ENCODE measurements around the gene MT1B. TPM values are rescaled to one million over a fixed set of nuclear protein-coding genes. Genes with fewer than 3 reads are reported as not detected.

MT1B gene
- total RNA-seq, 1 donor = not detected

- Histone ChIP-seq H3K27ac (ENCODE audit: low read depth, low read length) (no peak overlapping the region), H2AFZ (ENCODE audit: low read length) (no peak overlapping the region), H3K9me3 (ENCODE audit: low read depth, low read length) (no peaks in the 10 kb centered on the region), H3K27me3 (ENCODE audit: insufficient read depth, low read length) (peaks cover under 1% of the 10 kb centered on the region), H3K4me2 (ENCODE audit: insufficient read depth, low read length) (no peak overlapping the region), H4K20me1 (ENCODE audit: insufficient read depth, low read length) (peaks cover 4% of the 10 kb centered on the region), H3K36me3 (ENCODE audit: insufficient read depth, low read length) (no peaks in the 10 kb centered on the region), H3K79me2 (ENCODE audit: insufficient read depth, low read length) (peaks cover 17% of the 10 kb centered on the region), H3K4me3 (ENCODE audit: insufficient read depth, low read length) (no peak overlapping the region), H3K4me1 (ENCODE audit: insufficient read depth, low read length) (peaks cover 21% of the 10 kb centered on the region)
- DNase-seq (ENCODE audit: insufficient read length, low spot score, missing footprints) = no peak
- no peak for TF ChIP-seq CTCF (IDR thresholded peaks at IDR 0.05; ENCODE audit: extremely low read depth, low read depth, low read length)
These were observed 23.0 kb upstream of the MT1B start for GRCh38 chr16:56628486-56629350.

- Histone ChIP-seq H3K4me2 (ENCODE audit: insufficient read depth, low read length) (no peak overlapping the region), H3K4me3 (ENCODE audit: insufficient read depth, low read length) (no peak overlapping the region), H4K20me1 (ENCODE audit: insufficient read depth, low read length) (peaks cover 4% of the 10 kb centered on the region), H2AFZ (ENCODE audit: low read length) (no peak overlapping the region), H3K79me2 (ENCODE audit: insufficient read depth, low read length) (peaks cover 17% of the 10 kb centered on the region), H3K9me3 (ENCODE audit: low read depth, low read length) (no peaks in the 10 kb centered on the region), H3K27ac (ENCODE audit: low read depth, low read length) (no peak overlapping the region), H3K27me3 (ENCODE audit: insufficient read depth, low read length) (peaks cover 2% of the 10 kb centered on the region), H3K36me3 (ENCODE audit: insufficient read depth, low read length) (no peaks in the 10 kb centered on the region), H3K4me1 (ENCODE audit: insufficient read depth, low read length) (peaks cover 21% of the 10 kb centered on the region)
- no peak for TF ChIP-seq CTCF (IDR thresholded peaks at IDR 0.05; ENCODE audit: extremely low read depth, low read depth, low read length)
- DNase-seq (ENCODE audit: insufficient read length, low spot score, missing footprints) = no peak
These were observed 22.2 kb upstream of the MT1B start for GRCh38 chr16:56629531-56629930.

- H3K4me1 ChIP-seq (ENCODE audit: insufficient read depth, low read length) = peaks cover 21% of the 10 kb centered on the region
- H3K9me3 ChIP-seq (ENCODE audit: low read depth, low read length) = no peaks in the 10 kb centered on the region
- no peak overlapping the region for H2AFZ ChIP-seq (ENCODE audit: low read length)
- peaks cover 14% of the 10 kb centered on the region for H3K79me2 ChIP-seq (ENCODE audit: insufficient read depth, low read length)
- no peak overlapping the region for H3K27ac ChIP-seq (ENCODE audit: low read depth, low read length)
- no peaks in the 10 kb centered on the region for H3K36me3 ChIP-seq (ENCODE audit: insufficient read depth, low read length)
- no peak overlapping the region for H3K4me3 ChIP-seq (ENCODE audit: insufficient read depth, low read length)
- DNase-seq (ENCODE audit: insufficient read length, low spot score, missing footprints) = no peak
- H4K20me1 ChIP-seq (ENCODE audit: insufficient read depth, low read length) = peaks cover 4% of the 10 kb centered on the region
- TF ChIP-seq CTCF (IDR thresholded peaks at IDR 0.05; ENCODE audit: extremely low read depth, low read depth, low read length) = no peak
- no peak overlapping the region for H3K4me2 ChIP-seq (ENCODE audit: insufficient read depth, low read length)
- peaks cover 2% of the 10 kb centered on the region for H3K27me3 ChIP-seq (ENCODE audit: insufficient read depth, low read length)
These were observed 21.6 kb upstream of the MT1B start for GRCh38 chr16:56630134-56630533.

- no peak for TF ChIP-seq CTCF (IDR thresholded peaks at IDR 0.05; ENCODE audit: extremely low read depth, low read depth, low read length)
- H3K9me3 ChIP-seq (ENCODE audit: low read depth, low read length) = no peaks in the 10 kb centered on the region
- H3K4me3 ChIP-seq (ENCODE audit: insufficient read depth, low read length) = no peak overlapping the region
- no peaks in the 10 kb centered on the region for H3K36me3 ChIP-seq (ENCODE audit: insufficient read depth, low read length)
- no peak for DNase-seq (ENCODE audit: insufficient read length, low spot score, missing footprints)
- H3K27me3 ChIP-seq (ENCODE audit: insufficient read depth, low read length) = peaks cover 2% of the 10 kb centered on the region
- peaks cover 2% of the 10 kb centered on the region for H4K20me1 ChIP-seq (ENCODE audit: insufficient read depth, low read length)
- no peak overlapping the region for H3K27ac ChIP-seq (ENCODE audit: low read depth, low read length)
- H3K79me2 ChIP-seq (ENCODE audit: insufficient read depth, low read length) = peaks cover 6% of the 10 kb centered on the region
- no peak overlapping the region for H2AFZ ChIP-seq (ENCODE audit: low read length)
- H3K4me2 ChIP-seq (ENCODE audit: insufficient read depth, low read length) = no peak overlapping the region
- H3K4me1 ChIP-seq (ENCODE audit: insufficient read depth, low read length) = peaks cover 17% of the 10 kb centered on the region
These were observed 20.5 kb upstream of the MT1B start for GRCh38 chr16:56631197-56631596.
